DMS 273 (cell line): Measurements from ENCODE around the gene TAGLN2.
"Not testable (repeated sequence)": the region's sequence is repeated elsewhere in the genome, so short reads cannot be mapped to it uniquely, and the experiment has no call there.

Experiments
- DNase-seq: peaks from one replicate; lab custom pipeline; 2025; ENCODE audit not compliant: unreplicated experiment; lab: John Stamatoyannopoulos, UW

Gene TAGLN2

DNA sequence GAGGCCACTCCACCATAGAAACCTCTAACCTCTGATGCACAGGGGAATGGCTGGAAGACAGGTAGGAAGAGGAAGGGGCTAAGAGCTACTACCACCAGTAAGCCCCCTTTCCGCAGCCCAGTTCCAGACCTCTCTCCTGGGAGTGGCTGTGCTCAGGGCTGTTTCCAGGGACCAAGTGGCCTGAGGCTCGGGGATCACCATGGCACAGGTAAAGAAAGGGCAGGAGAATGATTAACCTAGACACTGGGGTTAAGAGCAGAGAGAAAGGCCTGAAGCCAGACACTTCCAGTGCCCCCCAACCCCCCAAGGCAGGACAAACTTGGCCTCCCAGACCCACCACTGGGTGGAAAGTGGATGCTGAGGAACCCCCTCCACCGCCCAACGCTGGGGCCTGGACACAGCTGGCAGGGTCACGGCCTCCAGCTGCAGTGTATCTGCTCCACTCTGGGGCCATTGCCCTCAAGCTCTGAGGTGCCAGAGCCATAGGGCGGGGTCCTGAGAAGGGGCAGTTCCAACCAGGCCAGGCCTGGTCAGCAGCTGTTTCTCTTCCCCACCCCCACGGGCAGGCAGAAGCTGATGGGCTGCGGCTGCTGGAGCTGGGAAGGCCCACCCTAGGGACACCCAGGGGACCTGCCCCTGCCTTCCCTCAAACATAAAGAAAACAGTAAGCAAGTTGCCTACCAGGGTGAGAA lies 2.6 kb downstream of the TAGLN2 start:
- DNase-seq, result no peak

GRCh38 chr1:159921700-159922504 lies 3.4 kb downstream of the TAGLN2 start:
- no peak for DNase-seq

DNA sequence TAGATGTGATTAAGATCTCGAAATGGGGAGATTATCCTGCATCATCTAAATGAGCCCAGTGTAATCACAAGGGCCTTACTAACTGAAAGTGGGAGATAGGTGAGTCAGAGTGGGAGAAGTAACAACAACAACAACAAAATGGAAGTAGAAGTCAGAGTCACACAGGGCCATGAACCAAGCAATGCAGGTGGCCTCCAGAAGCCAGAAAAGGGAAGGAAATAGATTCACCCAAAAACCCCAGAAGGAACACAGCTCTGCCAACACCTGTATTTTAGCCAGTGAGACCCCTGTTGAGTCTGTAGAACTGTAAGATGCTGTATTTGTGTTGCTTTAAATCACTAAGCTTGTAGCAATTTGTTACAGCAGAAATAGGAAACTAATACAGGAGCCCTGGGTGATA lies 4.1 kb downstream of the TAGLN2 start:
- no peak for DNase-seq

DNA sequence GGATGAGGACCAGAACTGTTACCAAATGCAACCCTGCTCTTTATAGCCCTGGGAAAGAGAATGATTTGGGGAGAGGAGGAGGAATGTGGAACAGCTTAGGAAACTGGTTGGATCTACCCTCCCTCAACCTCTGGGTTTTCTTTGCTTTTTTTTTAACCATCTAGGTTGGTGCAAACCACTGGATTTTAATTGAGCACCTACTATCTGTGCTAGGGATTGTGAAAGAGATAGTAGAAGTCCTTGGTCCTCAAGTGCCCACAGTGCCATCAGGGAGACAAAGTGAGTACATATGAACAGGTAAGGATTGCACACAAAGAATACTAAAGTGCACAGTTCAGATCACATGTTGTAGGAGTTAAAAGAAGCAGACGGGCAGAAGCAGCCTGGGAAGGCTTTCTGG lies 4.7 kb downstream of the TAGLN2 start:
- no peak for DNase-seq

DNA sequence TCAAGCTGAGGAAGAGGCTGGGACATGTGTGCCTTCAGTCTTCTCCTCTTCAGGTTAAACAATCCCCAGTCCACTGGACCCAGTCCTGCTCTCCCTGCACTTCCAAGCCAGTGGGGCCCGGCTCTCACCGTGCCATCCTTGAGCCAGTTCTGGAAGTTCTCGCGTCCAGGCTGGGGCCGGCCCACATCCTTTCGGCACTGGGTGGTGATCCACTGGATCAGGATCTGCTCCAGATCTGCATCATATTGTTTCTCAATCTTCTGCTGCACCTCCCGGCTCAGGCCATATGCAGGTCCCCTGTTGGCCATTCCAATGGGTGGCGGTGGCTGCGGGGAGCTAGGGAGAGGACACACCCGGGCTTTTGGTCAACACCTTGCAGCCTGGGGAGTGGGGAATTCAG lies 5.1 kb downstream of the TAGLN2 start:
- DNase-seq, result no peak

DNA sequence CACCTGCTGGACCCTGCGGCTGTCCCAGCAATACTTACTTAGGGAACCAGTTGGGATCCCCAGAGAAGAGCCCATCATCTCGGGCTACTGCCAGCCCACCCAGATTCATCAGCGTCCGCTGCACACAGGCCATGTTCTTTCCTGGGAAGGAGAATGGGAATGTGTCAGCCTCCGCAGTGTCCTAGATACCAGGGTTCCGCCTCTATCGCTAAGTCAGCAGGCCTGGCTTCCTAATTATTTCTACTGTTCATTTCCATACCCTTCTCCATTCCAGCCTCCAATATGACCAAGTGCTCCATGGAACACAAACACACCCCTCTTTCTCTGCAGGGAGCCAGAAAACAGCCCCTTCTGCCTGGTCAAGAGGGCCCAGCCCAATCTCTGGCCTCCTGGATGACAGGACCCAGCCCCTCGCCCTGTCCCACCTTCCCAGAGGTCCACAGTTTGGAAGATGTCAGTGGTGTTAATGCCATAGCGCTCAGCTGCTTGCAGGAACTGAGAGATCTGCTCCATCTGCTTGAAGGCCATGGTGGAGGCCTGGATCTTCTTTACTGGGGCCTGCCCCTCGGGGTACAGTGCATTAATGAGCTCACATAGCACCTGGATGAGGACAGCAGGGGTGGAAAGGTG lies 6.0 kb downstream of the TAGLN2 start:
- no peak for DNase-seq

DNA sequence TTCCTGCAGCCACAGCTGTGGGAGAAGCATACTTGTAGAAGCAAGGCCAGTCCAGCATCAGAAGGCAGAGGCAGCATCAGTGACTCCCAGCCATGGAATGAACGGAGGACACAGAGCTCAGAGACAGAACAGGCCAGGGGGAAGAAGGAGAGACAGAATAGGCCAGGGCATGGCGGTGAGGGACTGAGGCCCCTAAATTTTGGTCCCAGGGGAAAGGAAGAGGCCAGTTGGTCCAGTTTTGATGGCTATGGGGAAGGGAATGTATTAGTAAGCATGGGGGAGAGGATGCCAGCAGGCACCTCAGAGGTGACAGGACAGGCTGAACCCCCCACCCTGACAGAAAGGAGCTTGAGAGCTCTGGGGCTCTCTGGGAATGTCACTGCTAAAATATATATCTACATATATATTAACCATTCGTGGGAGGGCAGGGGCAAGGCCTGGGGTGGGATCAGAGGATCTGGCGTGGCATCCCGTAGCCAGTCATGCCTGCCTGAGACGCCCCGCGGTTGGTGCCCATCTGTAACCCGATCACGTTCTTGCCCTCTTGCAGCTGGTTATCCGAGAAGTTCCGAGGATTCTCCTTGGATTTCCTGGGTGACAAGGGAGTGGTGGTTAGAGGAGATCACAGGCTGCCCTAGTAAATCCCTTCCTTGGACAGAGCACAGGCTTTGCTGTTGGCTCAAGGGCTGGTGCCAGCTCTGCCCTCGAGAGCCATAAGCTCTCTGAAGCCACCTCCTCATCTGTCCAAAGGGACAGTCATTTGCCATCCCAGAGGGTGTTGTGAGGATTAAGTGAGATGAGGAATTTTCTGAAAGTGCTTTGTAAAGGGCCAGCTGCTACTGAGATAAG lies 6.7 kb downstream of the TAGLN2 start:
- no peak for DNase-seq

- no peak for DNase-seq
These were observed 7.6 kb downstream of the TAGLN2 start for GRCh38 chr1:159917533-159918351.

GRCh38 chr1:159916242-159917051 lies 8.9 kb downstream of the TAGLN2 start:
- peak; percentile 40 for DNase-seq

GRCh38 chr1:159915571-159916241 lies 9.6 kb downstream of the TAGLN2 start:
- no peak for DNase-seq

- no peak for DNase-seq
These were observed 10.9 kb downstream of the TAGLN2 start for GRCh38 chr1:159914252-159915018.

GRCh38 chr1:159913451-159914192 lies 11.7 kb downstream of the TAGLN2 start:
- DNase-seq, result no peak

GRCh38 chr1:159911326-159912070 lies 13.8 kb downstream of the TAGLN2 start:
- no peak for DNase-seq

DNA sequence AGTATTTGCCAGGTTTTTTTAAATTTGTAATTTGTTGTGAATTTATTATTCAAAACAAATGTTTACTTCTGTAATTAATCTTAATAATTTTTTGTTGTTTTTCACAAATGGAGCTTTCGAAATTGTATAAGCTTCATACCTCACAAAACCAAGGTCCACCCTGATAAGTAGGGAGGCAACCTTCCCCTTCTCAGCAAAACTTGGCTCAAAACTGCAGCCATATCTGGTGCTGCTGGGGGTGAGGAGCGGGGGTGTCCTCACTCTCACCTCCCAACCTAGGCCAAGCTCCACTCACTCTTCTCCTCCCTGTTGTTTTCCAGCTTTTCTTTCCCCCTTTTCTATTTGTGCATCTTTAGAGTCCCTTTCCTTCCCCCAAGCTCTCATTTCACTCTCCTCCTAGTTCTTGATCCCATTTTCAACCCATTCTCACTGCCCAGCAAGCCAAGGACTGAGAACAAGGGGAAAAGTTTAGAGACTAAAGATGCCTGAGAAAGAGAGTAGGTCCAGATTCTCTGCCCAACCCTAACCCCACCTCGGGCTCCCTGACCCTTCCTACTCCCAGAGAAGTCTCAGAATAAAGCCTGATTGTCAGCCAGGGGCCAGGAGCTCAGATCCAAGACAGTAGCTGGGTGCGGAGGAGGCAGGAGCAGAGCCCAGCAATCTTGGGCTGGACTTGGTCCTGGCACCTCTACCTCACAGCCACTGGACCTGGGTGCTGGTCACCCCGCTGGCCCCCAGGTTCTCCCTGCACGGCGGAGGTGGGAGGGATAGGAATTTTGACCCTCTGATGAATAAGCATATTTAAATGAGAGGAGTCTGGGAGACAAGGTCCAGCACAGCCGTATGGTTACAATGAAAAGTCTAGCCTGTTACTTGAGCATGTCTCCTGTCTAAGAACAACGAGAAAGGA lies 17.0 kb downstream of the TAGLN2 start:
- DNase-seq, result no peak

- DNase-seq, result no peak
These were observed 18.3 kb downstream of the TAGLN2 start for GRCh38 chr1:159906960-159907359.

GRCh38 chr1:159904036-159904435 lies 21.3 kb downstream of the TAGLN2 start:
- DNase-seq, result not testable (repeated sequence)
